T-helper 1 cell treated with Interleukin-12 subunit alpha and Interleukin-12 subunit beta and Interleukin-4 antibody, amounts not matched to agents 30 ng/mL and 1 ng/mL, for 36 hours (primary cell): ENCODE data around the gene CEP43. TPM values are rescaled to one million over a fixed set of nuclear protein-coding genes. Genes with fewer than 3 reads are reported as not detected.

Experiments used
- intact Hi-C: fragments of 100-400 bp; cut with micrococcal nuclease; formaldehyde crosslinking; loops from one replicate; pipeline ENCODE4 v1.15.1; 2024
- total RNA-seq: library from RNA; stranded (reverse); gene quantifications from 2 replicates; pipeline ENCODE4 v1.2.3, GENCODE V29; 2022

CEP43 gene
- total RNA-seq, 1 donor from 2014 or later, result 13.7 TPM

DNA sequence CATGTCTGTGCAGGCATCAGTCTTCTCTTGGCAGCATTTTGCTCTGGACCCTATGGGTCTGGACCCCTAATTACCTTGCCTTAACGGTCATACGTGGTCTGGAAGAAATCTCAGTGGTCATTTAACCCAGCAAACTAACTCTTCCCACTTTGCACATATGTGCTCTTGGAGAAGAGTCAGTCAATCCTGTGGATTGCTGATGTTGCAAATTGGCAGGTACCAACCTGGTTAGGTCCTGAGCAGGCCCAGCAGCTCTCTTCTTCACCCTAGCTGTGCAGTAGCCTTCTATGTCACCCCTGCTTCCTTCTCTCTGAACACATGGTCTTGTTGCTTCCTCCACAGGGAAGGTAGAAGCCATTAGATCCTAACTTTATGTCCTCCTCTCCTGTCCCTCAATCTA is 1.6 kb downstream of the CEP43 start:
- intact Hi-C loops, result loop anchor here (2.0 kb wide), 1 partner anchor 46 kb away; no protein-coding TSS in a partner anchor

GRCh38 chr6:167005350-167006159 is 6.4 kb downstream of the CEP43 start:
- intact Hi-C loops, result no loop called here

- intact Hi-C loops, result no loop called here
Measured at GRCh38 chr6:167007985-167008384, 8.8 kb downstream of the CEP43 start.

DNA sequence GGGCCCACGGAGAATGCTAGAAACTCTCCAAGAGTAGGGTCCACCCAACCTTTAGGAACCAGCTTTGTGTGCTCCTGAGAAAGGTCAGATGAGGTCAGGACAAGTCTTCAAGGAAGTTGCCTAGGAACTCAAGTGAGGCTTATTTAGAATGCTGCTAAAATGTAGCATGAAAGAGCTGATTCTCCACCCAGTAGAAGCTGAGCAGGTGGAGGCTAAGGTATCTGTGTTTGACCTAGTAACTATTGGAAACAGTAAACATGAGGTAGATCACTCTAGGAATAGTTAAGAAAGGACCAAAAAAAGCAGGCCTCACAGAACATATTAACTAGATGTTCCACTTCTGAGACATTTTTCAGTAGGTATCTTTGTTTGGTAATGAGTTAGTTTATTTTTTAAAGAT is 13.9 kb downstream of the CEP43 start:
- intact Hi-C loops, result no loop called here

- intact Hi-C loops, result no loop called here
Measured at GRCh38 chr6:167013946-167014345, 14.7 kb downstream of the CEP43 start.

GRCh38 chr6:167015302-167015701 is 16.1 kb downstream of the CEP43 start:
- intact Hi-C loops, result no loop called here

DNA sequence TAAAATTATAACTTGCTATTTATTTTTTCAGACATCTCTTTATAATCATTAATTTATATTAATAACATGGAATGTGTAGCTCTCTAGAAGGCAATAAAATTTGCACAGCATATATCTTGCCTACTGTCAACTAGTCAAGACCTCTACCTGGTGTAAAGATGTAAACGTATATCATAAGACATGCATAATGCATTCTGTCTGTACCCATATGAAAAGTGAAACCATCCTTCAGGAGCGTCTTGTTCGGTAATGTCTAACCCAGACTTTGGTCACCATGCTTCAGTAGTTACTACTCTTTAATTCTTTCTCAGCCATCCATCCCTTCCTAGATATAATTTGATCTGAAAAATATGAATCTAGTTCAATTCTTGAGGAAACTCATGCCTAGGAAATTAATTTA is 21.0 kb downstream of the CEP43 start:
- intact Hi-C loops, result no loop called here

- intact Hi-C loops, result no loop called here
Measured at GRCh38 chr6:167027308-167027707, 28.1 kb downstream of the CEP43 start.

- intact Hi-C loops, result no loop called here
Measured at GRCh38 chr6:167027772-167028171, 28.6 kb downstream of the CEP43 start.

GRCh38 chr6:167030222-167031072 is 31.2 kb downstream of the CEP43 start:
- intact Hi-C loops, result no loop called here

DNA sequence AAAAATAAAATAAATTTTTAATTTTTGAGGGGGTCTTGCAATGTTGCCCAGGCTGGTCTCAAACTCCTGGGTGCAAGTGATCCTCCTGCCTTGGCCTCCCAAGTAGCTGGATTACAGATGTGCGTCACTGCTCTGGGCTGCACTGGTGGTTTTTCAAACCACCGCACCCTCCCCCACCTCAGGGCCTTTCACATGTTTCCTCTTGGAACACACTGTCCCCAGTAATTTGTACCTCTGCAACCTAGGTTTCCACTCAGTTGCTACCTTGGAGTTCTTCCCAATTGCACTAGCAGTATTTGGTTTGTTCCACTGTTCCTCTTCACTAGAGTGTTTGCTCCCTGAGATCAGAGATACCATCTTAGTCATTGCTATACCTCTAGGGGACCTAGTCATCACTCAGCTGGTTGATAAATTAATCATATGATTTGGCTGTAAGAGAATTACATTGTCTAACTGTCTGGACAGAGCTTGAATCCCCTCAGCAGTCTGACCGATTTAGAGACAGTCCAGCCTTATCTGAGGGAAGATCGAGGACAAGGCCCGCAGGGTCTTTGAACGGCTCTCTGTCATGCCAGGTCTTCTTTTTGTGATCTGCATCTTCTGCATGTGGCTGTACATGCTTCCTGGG is 32.0 kb downstream of the CEP43 start:
- intact Hi-C loops, result no loop called here

GRCh38 chr6:167034056-167034455 is 34.9 kb downstream of the CEP43 start:
- intact Hi-C loops, result no loop called here

DNA sequence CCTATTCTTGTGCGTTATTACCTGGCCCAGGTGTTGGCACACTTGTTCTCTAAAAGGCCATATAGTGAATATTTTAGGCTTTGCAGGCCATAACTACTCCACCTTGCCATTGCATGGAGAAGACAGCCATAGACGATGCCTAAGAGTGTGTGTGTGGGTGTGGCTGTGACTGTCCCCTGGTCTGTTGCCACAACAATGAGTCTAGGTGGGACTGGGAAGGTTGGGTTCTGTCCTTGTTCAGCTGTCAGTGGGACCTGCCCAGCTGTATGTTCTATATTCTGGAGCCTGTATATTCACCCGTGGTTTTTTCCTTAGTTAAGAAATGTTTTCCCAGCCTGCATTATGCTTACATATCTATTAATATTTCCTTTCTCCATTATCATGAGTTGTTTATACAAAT is 38.6 kb downstream of the CEP43 start:
- intact Hi-C loops, result no loop called here

DNA sequence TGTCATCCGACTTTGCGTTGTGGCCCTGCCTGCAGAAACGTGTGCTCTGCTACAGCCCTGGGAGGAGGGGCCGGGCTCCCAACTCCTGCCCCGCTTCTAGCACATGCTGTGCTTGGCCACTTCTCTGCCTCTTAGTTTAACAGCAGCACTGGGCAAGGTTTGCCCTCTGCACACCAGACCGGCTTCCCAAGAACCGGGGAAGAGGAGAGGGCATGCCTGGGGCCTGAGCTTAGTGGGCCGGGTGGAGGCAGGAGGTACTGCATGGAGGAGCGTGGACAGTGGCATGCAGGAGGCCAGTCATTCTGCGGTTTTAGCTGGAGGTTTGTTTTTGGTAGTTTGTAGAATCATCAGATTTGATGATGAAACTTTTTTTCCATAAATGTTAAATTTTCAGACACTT is 45.5 kb downstream of the CEP43 start:
- intact Hi-C loops, result loop anchor here (5.0 kb wide), 1 partner anchor 48 kb away; no protein-coding TSS in a partner anchor

DNA sequence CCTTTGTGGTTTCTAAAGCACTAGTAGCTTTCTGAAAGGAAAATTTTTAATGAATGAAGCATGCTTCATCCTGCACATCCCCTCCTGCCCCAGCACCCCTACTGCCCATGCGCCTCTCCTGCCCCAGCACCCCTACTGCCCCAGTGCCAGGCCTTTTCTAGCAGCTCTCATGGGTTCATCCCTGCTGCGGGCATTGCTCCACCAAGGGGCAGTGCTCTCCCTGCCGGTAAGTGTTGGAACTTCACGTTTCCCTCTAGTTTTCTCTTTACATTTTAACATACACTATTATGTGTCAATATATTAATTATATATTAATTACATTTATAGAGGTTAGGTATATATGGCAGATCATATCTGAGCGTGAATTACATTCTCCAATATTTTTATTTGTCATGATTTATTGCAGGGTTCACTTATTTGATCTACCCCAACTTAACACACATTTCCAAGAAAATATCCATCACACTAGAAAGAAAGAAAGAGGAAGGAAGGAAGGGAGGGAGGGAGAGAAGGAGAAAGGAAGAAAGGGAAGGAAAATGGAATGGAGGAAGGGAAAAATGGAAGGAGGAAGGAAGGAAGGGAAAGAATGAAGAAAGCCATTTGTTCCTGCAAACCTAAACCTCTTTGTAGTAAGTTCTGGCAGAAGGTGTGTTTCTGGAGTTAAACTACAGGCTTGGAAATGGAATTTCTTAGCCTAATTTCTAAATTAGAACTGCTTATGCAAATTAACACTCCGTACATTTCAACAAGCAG is 46.8 kb downstream of the CEP43 start:
- intact Hi-C loops, result loop anchor here (2.0 to 5.0 kb wide), 3 partner anchors 45 to 259 kb away; no protein-coding TSS in a partner anchor

- intact Hi-C loops, result loop anchor here (2.0 to 5.0 kb wide), 3 partner anchors 45 to 260 kb away; no protein-coding TSS in a partner anchor
Measured at GRCh38 chr6:167046861-167047495, 47.8 kb downstream of the CEP43 start.

DNA sequence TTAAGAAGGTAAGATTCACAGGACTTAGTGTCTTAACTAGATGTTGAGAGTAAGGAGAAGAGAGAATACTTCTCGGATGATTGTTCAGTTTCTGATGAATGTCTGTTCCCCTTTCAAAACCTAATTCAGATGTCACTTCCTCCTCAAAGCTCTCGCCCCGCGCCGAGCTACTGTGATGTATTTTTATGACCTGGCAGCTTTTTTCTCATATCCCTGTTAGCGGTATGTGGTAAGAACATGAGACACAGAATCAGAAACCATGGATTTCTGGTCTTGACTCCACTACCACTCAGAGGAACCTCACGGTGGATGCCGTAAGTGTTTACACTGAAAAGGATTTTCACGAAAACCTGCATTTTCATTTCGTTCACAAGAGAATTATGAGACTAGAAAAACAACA is 48.4 kb downstream of the CEP43 start:
- intact Hi-C loops, result loop anchor here (2.0 to 5.0 kb wide), 3 partner anchors 45 to 261 kb away; no protein-coding TSS in a partner anchor
